Esophagus muscularis mucosa (tissue), 4 donors: ENCODE results near the gene PPP4R2.

Experiments
- EP300 ChIP-seq: sonication (generic); formaldehyde crosslinking; IDR thresholded peaks from one replicate; pipeline ENCODE4 v1.6.1; 2017; ENCODE audit warnings: antibody characterized with exemption
- POLR2AphosphoS5 ChIP-seq, 2 donors: sonication (generic); formaldehyde crosslinking; IDR thresholded peaks; one replicate each; pipeline ENCODE4 v1.6.1; 2017; ENCODE audit warnings: antibody characterized with exemption in 2 of 2
- TF ChIP-seq, protein P1 (sequence below), 3 experiments: fragments of 200-600 bp in 2 of 3; fragments of 450-650 bp in 1 of 3; sonication (generic) in 2 of 3; IDR thresholded peaks; one replicate each; pipeline ENCODE4 v1.5.1; 2017 to 2019; ENCODE audit warnings: antibody characterized with exemption in 3 of 3, mild to moderate bottlenecking in 2 of 3, moderate library complexity in 1 of 3

GRCh38 chr3:73084170-73084569 is 87.6 kb downstream of the PPP4R2 start:
- TF ChIP-seq POLR2AphosphoS5 (IDR thresholded peaks at IDR 0.05) (no peak), EP300 (no peak)
- TF ChIP-seq, protein P1, sequence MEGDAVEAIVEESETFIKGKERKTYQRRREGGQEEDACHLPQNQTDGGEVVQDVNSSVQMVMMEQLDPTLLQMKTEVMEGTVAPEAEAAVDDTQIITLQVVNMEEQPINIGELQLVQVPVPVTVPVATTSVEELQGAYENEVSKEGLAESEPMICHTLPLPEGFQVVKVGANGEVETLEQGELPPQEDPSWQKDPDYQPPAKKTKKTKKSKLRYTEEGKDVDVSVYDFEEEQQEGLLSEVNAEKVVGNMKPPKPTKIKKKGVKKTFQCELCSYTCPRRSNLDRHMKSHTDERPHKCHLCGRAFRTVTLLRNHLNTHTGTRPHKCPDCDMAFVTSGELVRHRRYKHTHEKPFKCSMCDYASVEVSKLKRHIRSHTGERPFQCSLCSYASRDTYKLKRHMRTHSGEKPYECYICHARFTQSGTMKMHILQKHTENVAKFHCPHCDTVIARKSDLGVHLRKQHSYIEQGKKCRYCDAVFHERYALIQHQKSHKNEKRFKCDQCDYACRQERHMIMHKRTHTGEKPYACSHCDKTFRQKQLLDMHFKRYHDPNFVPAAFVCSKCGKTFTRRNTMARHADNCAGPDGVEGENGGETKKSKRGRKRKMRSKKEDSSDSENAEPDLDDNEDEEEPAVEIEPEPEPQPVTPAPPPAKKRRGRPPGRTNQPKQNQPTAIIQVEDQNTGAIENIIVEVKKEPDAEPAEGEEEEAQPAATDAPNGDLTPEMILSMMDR (IDR thresholded peaks at IDR 0.05) = no peak
